OCI-LY3 (cell line): Measurements from ENCODE around the gene ANK3.

Experiments used
- CTCF ChIP-seq: fragments of 200-600, 300-600 bp; sonication (generic); IDR thresholded peaks from 2 replicates; pipeline ENCODE4 v1.5.1; 2014; ENCODE audit warnings: antibody characterized with exemption, low read length, low read depth
- EZH2phosphoT487 ChIP-seq: fragments of 200-600 bp; shearing (Covaris generic); IDR thresholded peaks from 2 replicates; pipeline ENCODE4 v1.6.1; 2018; ENCODE audit warnings: antibody characterized with exemption, mixed run types, low read depth

GRCh38 chr10:60280475-60280874, 109.2 kb downstream of the ANK3 start:
- TF ChIP-seq CTCF (no peak), EZH2phosphoT487 (no peak)
